H1 (cell line): ENCODE data around the gene CMBL. TPM values are rescaled to one million over a fixed set of nuclear protein-coding genes. Genes with fewer than 3 reads are reported as not detected.

Source experiments
- CTCF ChIA-PET: fragments of 300-600 bp; sonication (Branson Sonifier 250); formaldehyde crosslinking; loops from one replicate; lab custom pipeline; 2021; ENCODE audit not compliant: partially characterized antibody; lab: Charles Lee
- POLR2A ChIA-PET: fragments of 300-600 bp; sonication (Branson Sonifier 250); formaldehyde crosslinking; loops from one replicate; lab custom pipeline; 2021; ENCODE audit warnings: inconsistent platforms; ENCODE audit not compliant: partially characterized antibody; lab: Charles Lee
- DNase-seq, 2 experiments: peaks; one replicate each; pipeline versions ENCODE4 v3.0.0 to v3.0.0-alpha.2; 2010 to 2022; ENCODE audit warnings: low spot score in 2 of 2, low read depth in 1 of 2, mixed read lengths in 1 of 2
- FAIRE-seq: peaks from 2 replicates; lab custom pipeline; 2011; peaks lifted over from hg19 to GRCh38; lab: Jason Lieb, UNC
- H2AFZ ChIP-seq: 2 replicates; pipeline ENCODE4 v1.8.1; 2012; ENCODE audit warnings: low read length, inconsistent platforms
- H2AK5ac ChIP-seq: 2 replicates; pipeline ENCODE4 v1.6.1; 2013; ENCODE audit warnings: low read depth, low read length
- H2BK120ac ChIP-seq: replicated peaks from 2 replicates; pipeline ENCODE3; 2013; ENCODE audit warnings: low read depth, low read length, inconsistent platforms
- H2BK12ac ChIP-seq: 2 replicates; pipeline ENCODE4 v1.6.1; 2013; ENCODE audit warnings: low read depth, low read length
- H2BK15ac ChIP-seq: 2 replicates; pipeline ENCODE4 v1.6.1; 2013; ENCODE audit warnings: low read length
- H2BK20ac ChIP-seq: 2 replicates; pipeline ENCODE4 v1.6.1; 2013; ENCODE audit warnings: low read length
- H2BK5ac ChIP-seq: 2 replicates; pipeline ENCODE4 v1.6.1; 2013; ENCODE audit warnings: low read depth, low read length
- H3K14ac ChIP-seq: 2 replicates; pipeline ENCODE4 v1.6.1; 2013; ENCODE audit warnings: inconsistent platforms; ENCODE audit not compliant: insufficient read length
- H3K18ac ChIP-seq: 2 replicates; pipeline ENCODE4 v1.6.1; 2013; ENCODE audit warnings: low read length; ENCODE audit errors: extremely low read depth
- H3K23ac ChIP-seq: 2 replicates; pipeline ENCODE4 v1.6.1; 2013; ENCODE audit warnings: inconsistent platforms; ENCODE audit not compliant: insufficient read length
- H3K23me2 ChIP-seq: 2 replicates; pipeline ENCODE4 v1.6.1; 2013; ENCODE audit warnings: low read depth, low read length
- H3K27ac ChIP-seq: 2 replicates; pipeline ENCODE4 v1.6.1; 2011; ENCODE audit warnings: low read depth, low read length, inconsistent platforms
- H3K27me3 ChIP-seq, 4 experiments: replicated peaks in 1 of 4; 1 replicate in 1 of 4; 2 replicates in 3 of 4; pipeline versions ENCODE4 v1.6.1 to v1.8.1; 2011 to 2013; ENCODE audit warnings: low read length in 3 of 4, mild to moderate bottlenecking in 3 of 4, inconsistent platforms in 2 of 4, mixed read lengths in 2 of 4, moderate library complexity in 1 of 4; ENCODE audit not compliant: control insufficient read depth in 3 of 4, insufficient read depth in 3 of 4; ENCODE audit errors: extremely low read depth in 1 of 4
- H3K36me3 ChIP-seq, 4 experiments: 2 replicates each; pipeline versions ENCODE4 v1.6.1 to v1.8.1; 2011 to 2013; ENCODE audit warnings: mild to moderate bottlenecking in 4 of 4, low read length in 3 of 4, moderate library complexity in 2 of 4, control low read depth in 1 of 4, inconsistent platforms in 1 of 4; ENCODE audit not compliant: insufficient read depth in 4 of 4, control insufficient read depth in 2 of 4
- H3K4ac ChIP-seq: replicated peaks from 2 replicates; pipeline ENCODE3; 2013; ENCODE audit warnings: low read length, low read depth, mixed read lengths, inconsistent platforms; ENCODE audit not compliant: insufficient read length
- H3K4me1 ChIP-seq, 4 experiments: replicated peaks in 1 of 4; 1 replicate in 1 of 4; 2 replicates in 3 of 4; pipeline versions ENCODE4 v1.6.1 to v1.8.1; 2011 to 2013; ENCODE audit warnings: low read length in 3 of 4, inconsistent platforms in 2 of 4, mixed read lengths in 1 of 4; ENCODE audit not compliant: insufficient read depth in 4 of 4, control insufficient read depth in 3 of 4
- H3K4me2 ChIP-seq, 2 experiments: 2 replicates each; pipeline versions ENCODE4 v1.6.1 to v1.8.1; 2011 to 2013; ENCODE audit warnings: low read depth in 2 of 2, low read length in 2 of 2, control low read depth in 1 of 2, inconsistent platforms in 1 of 2, mild to moderate bottlenecking in 1 of 2; ENCODE audit not compliant: insufficient read depth in 1 of 2
- H3K4me3 ChIP-seq, 4 experiments: fragments of 200-600, 300-600 bp in 1 of 4; sonication (generic), shearing (Covaris generic), sonication (Bioruptor Twin) in 1 of 4; 2 replicates each; pipeline versions ENCODE4 v1.5.1 to v1.8.1; 2011 to 2016; ENCODE audit warnings: low read length in 4 of 4, low read depth in 3 of 4, control low read depth in 2 of 4, inconsistent platforms in 2 of 4, mild to moderate bottlenecking in 2 of 4, mixed read lengths in 1 of 4, moderate library complexity in 1 of 4; ENCODE audit not compliant: insufficient read depth in 2 of 4; ENCODE audit errors: extremely low read depth in 1 of 4
- H3K56ac ChIP-seq: replicated peaks from 2 replicates; pipeline ENCODE3; 2013; ENCODE audit warnings: low read depth, mild to moderate bottlenecking, mixed read lengths, low read length, inconsistent platforms; ENCODE audit not compliant: insufficient read length
- H3K79me1 ChIP-seq: 2 replicates; pipeline ENCODE4 v1.6.1; 2013; ENCODE audit warnings: low read depth, low read length, control low read depth
- H3K79me2 ChIP-seq, 2 experiments: 2 replicates each; pipeline versions ENCODE4 v1.6.1 to v1.8.1; 2012 to 2013; ENCODE audit warnings: low read length in 2 of 2, mild to moderate bottlenecking in 2 of 2, inconsistent platforms in 1 of 2; ENCODE audit not compliant: insufficient read depth in 2 of 2, control insufficient read depth in 1 of 2
- H3K9ac ChIP-seq, 4 experiments: replicated peaks in 1 of 4; 1 replicate in 1 of 4; 2 replicates in 3 of 4; pipeline versions ENCODE4 v1.6.1 to v1.8.1; 2011 to 2013; ENCODE audit warnings: low read depth in 3 of 4, low read length in 3 of 4, control low read depth in 2 of 4, mild to moderate bottlenecking in 2 of 4, moderate library complexity in 2 of 4, inconsistent platforms in 1 of 4; ENCODE audit errors: extremely low read depth in 1 of 4
- H3K9me3 ChIP-seq, 2 experiments: 2 replicates each; pipeline versions ENCODE4 v1.6.1 to v1.8.1; 2012 to 2013; ENCODE audit warnings: mild to moderate bottlenecking in 2 of 2, moderate library complexity in 2 of 2, control low read depth in 1 of 2, inconsistent platforms in 1 of 2, low read depth in 1 of 2, low read length in 1 of 2, mixed read lengths in 1 of 2; ENCODE audit not compliant: insufficient read depth in 2 of 2
- H4K20me1 ChIP-seq, 2 experiments: replicated peaks in 1 of 2; 2 replicates each; pipeline versions ENCODE3 to v1.8.1; 2011 to 2013; ENCODE audit warnings: inconsistent platforms in 2 of 2, low read length in 2 of 2, mild to moderate bottlenecking in 1 of 2; ENCODE audit not compliant: insufficient read depth in 2 of 2, control insufficient read depth in 1 of 2
- H4K5ac ChIP-seq: 2 replicates; pipeline ENCODE4 v1.6.1; 2013; ENCODE audit warnings: low read length, low read depth, mixed read lengths, inconsistent platforms; ENCODE audit not compliant: insufficient read length
- H4K8ac ChIP-seq: 2 replicates; pipeline ENCODE4 v1.8.0; 2013; ENCODE audit warnings: mild to moderate bottlenecking, moderate library complexity, low read length, inconsistent platforms; ENCODE audit not compliant: insufficient read depth; ENCODE audit errors: extremely low read depth
- H4K91ac ChIP-seq: replicated peaks from 2 replicates; pipeline ENCODE3; 2013; ENCODE audit warnings: low read length, mixed read lengths, inconsistent platforms; ENCODE audit not compliant: insufficient read length
- BACH1 ChIP-seq: IDR thresholded peaks from 2 replicates; pipeline ENCODE4 v1.6.1; 2012; ENCODE audit warnings: low read length, improper control_type of control experiment
- BRCA1 ChIP-seq: IDR thresholded peaks from 2 replicates; pipeline ENCODE4 v1.6.1; 2012; ENCODE audit warnings: low read depth, low read length, improper control_type of control experiment
- E2F6 ChIP-seq: IDR thresholded peaks from 2 replicates; pipeline ENCODE4 v1.6.1; 2012; ENCODE audit warnings: inconsistent platforms
- RNF2 ChIP-seq: fragments of 200-900, 300-1000 bp; sonication (generic); IDR thresholded peaks from 2 replicates; pipeline ENCODE4 v1.7.1; 2016; ENCODE audit warnings: borderline replicate concordance, low read depth, mild to moderate bottlenecking, antibody characterized with exemption, low read length; ENCODE audit not compliant: poor library complexity, severe bottlenecking; ENCODE audit errors: missing control alignments
- RXRA ChIP-seq: IDR thresholded peaks from 2 replicates; pipeline ENCODE4 v1.6.1; 2011; ENCODE audit warnings: low read depth, mild to moderate bottlenecking, low read length, moderate library complexity; ENCODE audit not compliant: insufficient read depth
- SIX5 ChIP-seq: IDR thresholded peaks from 2 replicates; pipeline ENCODE4 v1.6.1; 2011; ENCODE audit warnings: mild to moderate bottlenecking, low read depth, low read length
- WGBS, 2 experiments: shearing (Covaris generic) in 1 of 2; methylation state at CpG; one replicate each; pipeline versions ENCODE4 v1.1.6 to v1.1.7; 2013 to 2015; ENCODE audit warnings: low lambda C conversion rate in 2 of 2, mixed read lengths in 2 of 2, inconsistent platforms in 1 of 2, low coverage in 1 of 2, missing lambda C conversion rate in 1 of 2; ENCODE audit not compliant: insufficient replicate concordance in 2 of 2, insufficient coverage in 1 of 2, insufficient read length in 1 of 2; ENCODE audit errors: extremely low coverage in 1 of 2, missing lambda C conversion rate in 1 of 2; 5-methylcytosine and 5-hydroxymethylcytosine counted together
- polyA plus RNA-seq, 7 experiments: library from polyadenylated mRNA; depleted of rRNA in 3 of 7; stranded (reverse) in 5 of 7; unstranded in 2 of 7; fragments of >200 nt in 5 of 7; fragments of 200-250 nt in 2 of 7; gene quantifications; 1 replicate in 5 of 7; 2 replicates in 1 of 7; 4 replicates in 1 of 7; pipeline versions ENCODE4 v1.2.1 to v1.2.3, GENCODE V29; 2011 to 2013; ENCODE audit warnings: missing spikeins in 2 of 7, mixed read lengths in 2 of 7
- total RNA-seq: library from RNA; stranded (reverse); fragmentation: NEBNext Ultra II Directional; extraction: Animal tissue kit (Norgen Biotek cat#: 25700); gene quantifications from 2 replicates; pipeline ENCODE4 v1.2.1, GENCODE V29; 2021
- TF ChIP-seq, protein P1 (sequence below): IDR thresholded peaks from 2 replicates; pipeline ENCODE4 v1.6.1; 2012; ENCODE audit warnings: low read length, inconsistent platforms

The CMBL gene
- total and polyA plus RNA-seq, 2 of the 8 experiments (the other 6 are each of a cell fraction or from before 2014, with no cell fraction given) = 27.9 to 32.1 TPM

DNA sequence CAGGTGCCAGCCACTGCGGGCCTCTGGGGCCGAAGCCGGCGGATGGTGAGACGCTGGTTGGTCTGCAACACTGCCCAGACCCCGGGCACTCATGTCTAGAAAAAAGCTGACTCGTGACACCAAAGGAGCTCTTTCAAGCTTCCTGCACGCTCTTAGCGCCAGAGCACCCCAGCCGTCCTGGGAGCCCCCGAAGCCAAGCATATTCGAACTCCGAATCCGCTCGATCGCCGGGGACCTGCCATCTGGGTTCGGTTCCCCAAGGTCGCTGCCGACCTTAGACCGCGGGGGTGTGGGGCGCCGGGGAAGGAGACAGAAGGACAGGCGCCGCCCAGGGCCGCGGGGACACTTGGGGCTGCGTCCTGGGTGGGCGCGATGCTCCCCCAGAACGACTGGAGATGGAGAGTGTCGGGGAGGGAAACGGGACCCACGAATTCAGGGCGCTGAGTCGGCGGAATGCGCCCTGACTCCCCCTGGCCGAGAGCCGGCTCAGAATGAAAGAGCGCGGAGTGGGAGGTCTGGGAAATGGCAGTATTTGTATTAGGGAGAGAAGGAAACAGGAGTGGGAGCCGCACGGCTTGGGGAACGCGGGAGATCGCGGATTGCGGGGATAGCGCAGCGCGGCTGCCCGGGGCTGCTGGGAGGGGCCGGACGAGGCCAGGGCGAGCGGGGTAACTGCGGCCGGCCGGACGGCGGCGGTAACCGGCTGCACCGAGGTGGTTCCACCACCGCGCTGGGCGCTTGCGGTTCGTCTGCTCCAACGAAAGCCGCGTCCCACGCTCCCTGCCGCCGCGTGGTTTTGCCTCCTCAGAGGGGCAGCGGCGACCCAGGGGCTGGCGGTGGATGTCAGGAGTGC, 25.7 kb upstream of the CMBL start:
- H3K56ac ChIP-seq = no peak overlapping the region
- no peak overlapping the region; the same call in none of the 2 replicates for H3K18ac ChIP-seq
- peak overlapping the region; percentile 39; the same call in 1 of the 2 replicates for H2BK12ac ChIP-seq
- 3% methylated on average over 78 of the region's 81 CpGs; no CpG with 5 or more reads in 1 of the 2 experiments for WGBS, 2 experiments
- H4K20me1 ChIP-seq = no peaks in the 10 kb centered on the region
- FAIRE-seq (no peak), DNase-seq (peak in 1 of 2 experiments; percentile 77)
- H2BK5ac ChIP-seq = no peak overlapping the region
- peak overlapping the region; percentile 57 to 82 (median 68) for H3K4me3 ChIP-seq
- no peak overlapping the region for H4K8ac ChIP-seq
- peak overlapping the region; percentile 77 for H2AFZ ChIP-seq
- no peak overlapping the region for H3K27ac ChIP-seq
- H3K27me3 ChIP-seq = peaks cover 16 to 46% (median 41%) of the 10 kb centered on the region in 4 experiments
- no peak overlapping the region for H3K4ac ChIP-seq
- H3K4me2 ChIP-seq = peak overlapping the region; percentile 92 to 93
- H3K23me2 ChIP-seq = peaks cover 5% of the 10 kb centered on the region; the same call in 1 of the 2 replicates
- no peak overlapping the region; the same call in 1 of the 2 replicates for H2BK15ac ChIP-seq
- no peak overlapping the region for H3K14ac ChIP-seq
- H3K79me2 ChIP-seq = no peaks in the 10 kb centered on the region
- no peaks in the 10 kb centered on the region for H3K36me3 ChIP-seq
- H4K5ac ChIP-seq = no peak overlapping the region
- H3K79me1 ChIP-seq = no peaks in the 10 kb centered on the region
- H3K23ac ChIP-seq = no peak overlapping the region
- H3K9me3 ChIP-seq = no peaks in the 10 kb centered on the region
- peak overlapping the region in 3 of 4 experiments; percentile 18 to 38 (median 20); a peak in 4 of 7 replicates for H3K9ac ChIP-seq
- peaks cover 0 to 1% (median 0%) of the 10 kb centered on the region in 4 experiments; a peak in 2 of 7 replicates for H3K4me1 ChIP-seq
- ChIA-PET CTCF (interaction anchor here (0.7 to 1.5 kb wide), 5 partner anchors 15 to 85 kb away, joined by 3 read pairs; no protein-coding TSS in a partner anchor), POLR2A (interaction anchor here (0.6 kb wide), 1 partner anchor 8 kb away, joined by 3 read pairs; no protein-coding TSS in a partner anchor)
- no peak overlapping the region for H2BK120ac ChIP-seq
- no peak overlapping the region for H2AK5ac ChIP-seq
- no peak overlapping the region for H2BK20ac ChIP-seq
- no peak overlapping the region for H4K91ac ChIP-seq
- TF ChIP-seq RXRA = no peak
- TF ChIP-seq BACH1 = peak; percentile 69; the same call in 1 of the 2 replicates
- TF ChIP-seq SIX5 = no peak
- no peak for TF ChIP-seq BRCA1
- TF ChIP-seq RNF2 = peak; percentile 55
- TF ChIP-seq, protein P1, sequence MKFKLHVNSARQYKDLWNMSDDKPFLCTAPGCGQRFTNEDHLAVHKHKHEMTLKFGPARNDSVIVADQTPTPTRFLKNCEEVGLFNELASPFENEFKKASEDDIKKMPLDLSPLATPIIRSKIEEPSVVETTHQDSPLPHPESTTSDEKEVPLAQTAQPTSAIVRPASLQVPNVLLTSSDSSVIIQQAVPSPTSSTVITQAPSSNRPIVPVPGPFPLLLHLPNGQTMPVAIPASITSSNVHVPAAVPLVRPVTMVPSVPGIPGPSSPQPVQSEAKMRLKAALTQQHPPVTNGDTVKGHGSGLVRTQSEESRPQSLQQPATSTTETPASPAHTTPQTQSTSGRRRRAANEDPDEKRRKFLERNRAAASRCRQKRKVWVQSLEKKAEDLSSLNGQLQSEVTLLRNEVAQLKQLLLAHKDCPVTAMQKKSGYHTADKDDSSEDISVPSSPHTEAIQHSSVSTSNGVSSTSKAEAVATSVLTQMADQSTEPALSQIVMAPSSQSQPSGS = no peak
- TF ChIP-seq E2F6 = peak; percentile 31; the same call in 1 of the 2 replicates
